ENCODE data around the gene FBLN1. TPM values are rescaled to one million over a fixed set of nuclear protein-coding genes. Genes with fewer than 3 reads are reported as not detected.
"Not testable (repeated sequence)": the region's sequence is repeated elsewhere in the genome, so short reads cannot be mapped to it uniquely, and the experiment has no call there.

FBLN1 gene
- total RNA-seq, 2 donors from 2014 or later = 125 to 144 TPM

DNA sequence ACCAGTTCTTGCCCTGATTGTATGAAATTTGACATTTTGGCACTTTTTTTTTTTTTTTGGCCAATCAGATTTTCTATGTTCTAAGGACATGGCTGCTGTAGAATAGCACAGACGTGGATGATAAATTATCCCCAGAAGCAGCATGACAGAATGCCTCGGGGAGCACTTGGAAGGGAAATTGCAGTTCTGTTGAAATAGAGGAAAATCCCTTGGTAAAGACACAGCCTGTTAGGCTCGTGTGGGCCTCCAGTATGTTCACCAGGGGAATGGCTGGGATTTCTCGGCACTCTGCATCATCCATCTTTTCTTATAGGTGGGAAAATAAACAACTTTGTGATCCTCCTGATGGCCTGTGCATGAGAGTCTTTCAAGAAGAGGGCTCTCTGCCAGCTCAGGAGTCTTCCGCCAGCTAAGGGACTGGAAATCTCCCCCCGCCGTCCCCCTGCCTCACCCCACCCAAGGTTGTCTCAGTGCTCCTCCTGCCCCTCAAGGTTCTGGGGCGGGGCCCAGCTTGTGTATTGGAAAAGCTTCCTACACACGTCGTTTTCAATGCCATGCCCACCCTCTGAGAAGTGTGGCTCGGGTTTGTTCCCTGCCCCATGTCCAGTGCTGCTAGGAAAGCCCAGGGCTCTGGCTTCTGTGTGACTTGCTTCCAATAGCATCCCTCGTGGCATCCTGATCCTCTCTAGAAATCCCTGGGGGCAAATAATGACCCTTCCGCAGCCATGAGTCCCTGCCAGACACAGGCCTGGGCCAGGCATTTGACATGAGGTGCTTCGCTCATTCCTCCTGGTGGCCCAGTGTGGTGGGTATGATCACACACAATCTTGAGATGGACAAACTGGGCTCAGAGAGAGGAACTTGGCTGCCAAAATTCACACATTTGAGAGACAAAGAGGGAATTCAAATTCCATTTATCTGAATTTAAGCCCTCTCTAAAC, 98.4 kb downstream of the FBLN1 start:
- peaks cover 10% of the 10 kb centered on the region for H3K4me1 ChIP-seq (replicated peaks)

DNA sequence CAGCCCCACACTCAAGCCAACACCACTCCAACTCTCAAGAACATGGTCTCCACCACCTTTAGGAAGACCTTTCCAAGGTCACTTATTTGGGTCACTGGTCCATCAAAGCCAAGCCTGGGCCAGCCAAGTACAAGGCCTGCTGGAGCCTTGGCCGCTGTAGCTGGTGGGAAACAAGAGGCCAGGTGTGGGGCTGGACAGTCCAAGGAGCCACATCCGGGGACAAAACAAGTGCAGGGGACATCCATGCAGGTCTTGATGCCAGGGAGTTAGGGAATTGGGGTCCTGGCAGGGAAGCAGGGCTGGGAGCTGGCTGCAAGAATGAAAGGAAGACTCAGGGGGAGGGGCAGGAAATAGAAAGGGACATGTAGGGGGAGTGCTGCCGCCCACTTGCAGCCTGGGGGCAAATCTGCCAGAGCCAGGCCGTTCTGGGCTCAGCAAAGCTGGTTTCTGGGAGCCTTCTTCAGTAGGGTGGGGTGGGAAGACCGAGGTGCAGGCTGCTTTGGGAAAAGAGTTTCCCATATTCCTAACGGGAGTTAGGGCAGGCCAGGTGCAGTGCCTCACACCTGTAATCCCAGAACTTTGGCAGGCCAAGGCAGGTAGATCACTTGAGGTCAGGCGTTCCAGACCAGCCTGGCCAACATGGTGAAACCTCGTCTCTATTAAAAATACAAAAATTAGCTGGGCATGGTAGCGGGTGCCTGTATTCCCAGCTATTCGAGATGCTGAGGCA, 99.5 kb downstream of the FBLN1 start:
- intact Hi-C loops (cut with DNase I) = no loop called here

More for the DNA sequence above, 98.4 kb downstream of the FBLN1 start:
- Histone ChIP-seq H3K27me3 (replicated peaks; ENCODE audit: insufficient read depth) (no peaks in the 10 kb centered on the region), H3K4me3 (no peak overlapping the region), H3K36me3 (no peaks in the 10 kb centered on the region), H3K27ac (peak overlapping the region in 1 of 2 donors; percentile 25), H3K9me3 (no peaks in the 10 kb centered on the region)
- intact Hi-C loops (cut with DNase I) = no loop called here
- WGBS = 55% methylated on average over 14 of the region's 14 CpGs
- DNase-seq (ENCODE audit: low spot score) = no peak
- no peak for TF ChIP-seq POLR2A (IDR thresholded peaks at IDR 0.05)
- no peak for TF ChIP-seq POLR2AphosphoS5 (IDR thresholded peaks at IDR 0.05)
- TF ChIP-seq, protein P1, sequence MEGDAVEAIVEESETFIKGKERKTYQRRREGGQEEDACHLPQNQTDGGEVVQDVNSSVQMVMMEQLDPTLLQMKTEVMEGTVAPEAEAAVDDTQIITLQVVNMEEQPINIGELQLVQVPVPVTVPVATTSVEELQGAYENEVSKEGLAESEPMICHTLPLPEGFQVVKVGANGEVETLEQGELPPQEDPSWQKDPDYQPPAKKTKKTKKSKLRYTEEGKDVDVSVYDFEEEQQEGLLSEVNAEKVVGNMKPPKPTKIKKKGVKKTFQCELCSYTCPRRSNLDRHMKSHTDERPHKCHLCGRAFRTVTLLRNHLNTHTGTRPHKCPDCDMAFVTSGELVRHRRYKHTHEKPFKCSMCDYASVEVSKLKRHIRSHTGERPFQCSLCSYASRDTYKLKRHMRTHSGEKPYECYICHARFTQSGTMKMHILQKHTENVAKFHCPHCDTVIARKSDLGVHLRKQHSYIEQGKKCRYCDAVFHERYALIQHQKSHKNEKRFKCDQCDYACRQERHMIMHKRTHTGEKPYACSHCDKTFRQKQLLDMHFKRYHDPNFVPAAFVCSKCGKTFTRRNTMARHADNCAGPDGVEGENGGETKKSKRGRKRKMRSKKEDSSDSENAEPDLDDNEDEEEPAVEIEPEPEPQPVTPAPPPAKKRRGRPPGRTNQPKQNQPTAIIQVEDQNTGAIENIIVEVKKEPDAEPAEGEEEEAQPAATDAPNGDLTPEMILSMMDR (IDR thresholded peaks at IDR 0.05) = no peak

DNA sequence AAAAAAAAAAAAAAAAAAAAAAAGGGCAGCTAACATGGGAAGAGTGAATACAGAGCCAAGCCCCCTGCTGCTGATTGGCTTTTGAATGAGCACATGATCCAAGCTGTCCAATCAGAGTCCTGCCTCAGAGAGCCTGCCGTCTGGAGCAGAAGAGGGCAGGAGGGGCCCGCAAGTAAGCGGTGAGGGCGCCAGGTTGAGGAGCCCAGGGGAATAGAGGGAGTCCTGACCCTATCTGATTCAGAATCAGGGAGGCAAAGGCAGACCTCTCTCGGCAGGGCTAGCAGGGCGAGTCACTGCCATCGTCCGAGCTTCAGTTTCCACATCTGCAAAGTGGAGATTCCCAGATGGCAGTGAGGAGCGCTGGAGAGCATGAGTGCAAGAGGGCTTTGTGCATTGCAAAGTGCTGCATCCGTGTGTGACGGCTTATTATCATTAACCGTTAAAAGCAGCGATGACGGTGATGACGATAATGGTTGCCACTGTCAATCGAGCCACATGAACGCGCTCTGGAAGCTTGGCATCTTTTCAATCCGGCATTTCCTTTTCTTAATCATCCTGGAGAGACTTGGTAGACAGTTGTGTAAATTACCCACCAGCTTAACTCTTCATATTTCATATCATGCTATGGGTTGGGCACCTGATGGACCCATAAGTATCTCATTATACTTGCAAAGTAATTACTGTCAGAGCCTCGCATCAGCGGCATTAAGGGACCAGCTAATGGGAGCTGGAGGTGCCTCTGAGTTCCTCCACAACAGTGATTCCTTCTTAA, 100.3 kb downstream of the FBLN1 start:
- Histone ChIP-seq H3K27me3 (replicated peaks; ENCODE audit: insufficient read depth) (no peaks in the 10 kb centered on the region), H3K4me1 (replicated peaks) (peaks cover 4% of the 10 kb centered on the region), H3K27ac (peak overlapping the region; percentile 31 to 35), H3K36me3 (no peaks in the 10 kb centered on the region), H3K4me3 (no peak overlapping the region), H3K9me3 (no peaks in the 10 kb centered on the region)
- no peak for DNase-seq (ENCODE audit: low spot score)
- intact Hi-C loops (cut with DNase I) = no loop called here
- TF ChIP-seq, protein P1 (IDR thresholded peaks at IDR 0.05) = no peak
- no peak for TF ChIP-seq POLR2A (IDR thresholded peaks at IDR 0.05)
- no peak for TF ChIP-seq POLR2AphosphoS5 (IDR thresholded peaks at IDR 0.05)
- WGBS = 87% methylated on average over 21 of the region's 21 CpGs

More for the DNA sequence above, 99.5 kb downstream of the FBLN1 start:
- Histone ChIP-seq H3K4me1 (replicated peaks) (peaks cover 10% of the 10 kb centered on the region), H3K27ac (no peak overlapping the region), H3K27me3 (replicated peaks; ENCODE audit: insufficient read depth) (no peaks in the 10 kb centered on the region), H3K4me3 (no peak overlapping the region), H3K9me3 (no peaks in the 10 kb centered on the region), H3K36me3 (no peaks in the 10 kb centered on the region)
- 62% methylated on average over 10 of the region's 10 CpGs for WGBS
- TF ChIP-seq POLR2AphosphoS5 (IDR thresholded peaks at IDR 0.05) = no peak
- no peak for TF ChIP-seq POLR2A (IDR thresholded peaks at IDR 0.05)
- TF ChIP-seq, protein P1 (IDR thresholded peaks at IDR 0.05) = no peak
- DNase-seq (ENCODE audit: low spot score) = no peak

DNA sequence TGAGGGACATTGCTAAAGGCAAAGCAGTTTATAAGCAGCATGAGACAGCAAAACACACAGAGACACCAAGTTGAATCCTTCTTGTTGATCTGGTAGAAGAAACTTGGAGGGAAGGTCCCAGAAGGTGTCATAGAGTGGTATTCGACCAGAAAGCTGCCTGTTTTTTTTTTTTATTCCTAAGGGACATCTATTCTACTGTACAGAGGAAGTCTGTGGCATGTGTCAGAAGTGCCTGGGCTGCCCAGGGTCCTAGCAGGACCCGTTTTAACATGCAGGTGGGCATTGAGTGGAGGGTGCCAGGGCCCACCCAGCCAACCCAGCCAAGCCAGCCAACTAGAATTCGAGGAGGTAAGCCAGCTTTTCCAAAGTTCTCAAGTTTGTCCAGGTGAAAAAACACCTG, 100.9 kb downstream of the FBLN1 start:
- TF ChIP-seq, protein P1 (IDR thresholded peaks at IDR 0.05) = no peak
- TF ChIP-seq POLR2A (IDR thresholded peaks at IDR 0.05) (no peak), POLR2AphosphoS5 (IDR thresholded peaks at IDR 0.05) (no peak)
- no peak for DNase-seq (ENCODE audit: low spot score)
- intact Hi-C loops (cut with DNase I) = no loop called here
- Histone ChIP-seq H3K27ac (peak overlapping the region; percentile 31 to 35), H3K4me3 (no peak overlapping the region), H3K27me3 (replicated peaks; ENCODE audit: insufficient read depth) (no peaks in the 10 kb centered on the region), H3K9me3 (no peaks in the 10 kb centered on the region), H3K4me1 (replicated peaks) (no peaks in the 10 kb centered on the region), H3K36me3 (no peaks in the 10 kb centered on the region)
- WGBS = 33% methylated on average over 3 of the region's 3 CpGs

DNA sequence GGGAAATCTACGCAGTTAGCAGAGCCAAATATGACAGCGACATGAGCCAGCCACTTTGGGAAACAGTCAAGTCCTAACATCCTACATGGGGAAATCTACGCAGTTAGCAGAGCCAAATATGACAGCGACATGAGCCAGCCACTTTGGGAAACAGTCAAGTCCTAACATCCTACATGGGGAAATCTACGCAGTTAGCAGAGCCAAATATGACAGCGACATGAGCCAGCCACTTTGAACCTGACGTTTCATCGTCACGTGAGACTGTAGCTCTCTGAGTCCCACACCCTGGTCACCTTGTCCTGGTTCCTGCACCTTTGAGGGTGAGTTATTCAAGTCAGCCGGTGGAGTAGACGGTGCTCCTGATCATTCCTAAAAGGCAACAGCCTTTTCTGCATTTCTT, 105.4 kb downstream of the FBLN1 start:
- H3K4me3 ChIP-seq; H3K36me3 ChIP-seq; H3K9me3 ChIP-seq; H3K27me3 ChIP-seq (replicated peaks; ENCODE audit: insufficient read depth); intact Hi-C loops (cut with DNase I); H3K27ac ChIP-seq; DNase-seq (ENCODE audit: low spot score); H3K4me1 ChIP-seq (replicated peaks): not testable (repeated sequence)
- WGBS = 74% methylated on average over 11 of the region's 11 CpGs
